ENCODE data around the gene PARP15.
A peak's percentile ranks its signal among the peaks of the same experiment; 100 is the strongest.
"Not testable (repeated sequence)": the region's sequence is repeated elsewhere in the genome, so short reads cannot be mapped to it uniquely, and the experiment has no call there.

Gene PARP15

GRCh38 chr3:122577409-122578031 is at the start of gene PARP15:
TSS of gene PARP15 (plus strand) at chr3:122577650. CDS start at chr3:122577668, 18 bp downstream.
- DNase-seq: peak in 1 of 2 donors; percentile 6

GRCh38 chr3:122530164-122530563 is 47.3 kb upstream of the PARP15 start:
- no peak for DNase-seq

- DNase-seq: no peak
These were observed 44.0 kb upstream of the PARP15 start for GRCh38 chr3:122533480-122533879.

- DNase-seq: no peak
These were observed 43.5 kb upstream of the PARP15 start for GRCh38 chr3:122533931-122534334.

- DNase-seq: no peak
These were observed 41.4 kb upstream of the PARP15 start for GRCh38 chr3:122535964-122536631.

GRCh38 chr3:122536632-122537001 is 40.8 kb upstream of the PARP15 start:
- no peak for DNase-seq

GRCh38 chr3:122538956-122539490 is 38.4 kb upstream of the PARP15 start:
- DNase-seq: no peak

- no peak for DNase-seq
These were observed 31.3 kb upstream of the PARP15 start for GRCh38 chr3:122546151-122546550.

GRCh38 chr3:122548076-122548475 is 29.4 kb upstream of the PARP15 start:
- DNase-seq: no peak

GRCh38 chr3:122548619-122549018 is 28.8 kb upstream of the PARP15 start:
- DNase-seq: no peak

- DNase-seq: no peak
These were observed 24.3 kb upstream of the PARP15 start for GRCh38 chr3:122553171-122553570.

GRCh38 chr3:122555275-122556071 is 22.0 kb upstream of the PARP15 start:
- no peak for DNase-seq

GRCh38 chr3:122557356-122557755 is 20.1 kb upstream of the PARP15 start:
- no peak for DNase-seq

- no peak for DNase-seq
These were observed 18.8 kb upstream of the PARP15 start for GRCh38 chr3:122558605-122559004.

- no peak for DNase-seq
These were observed 17.5 kb upstream of the PARP15 start for GRCh38 chr3:122559906-122560305.

- DNase-seq: peak in 1 of 2 donors; percentile 28
These were observed 16.8 kb upstream of the PARP15 start for GRCh38 chr3:122560680-122561079.

- no peak for DNase-seq
These were observed 14.3 kb upstream of the PARP15 start for GRCh38 chr3:122562923-122563716.

GRCh38 chr3:122563717-122564025 is 13.8 kb upstream of the PARP15 start:
- no peak for DNase-seq

GRCh38 chr3:122564155-122564912 is 13.1 kb upstream of the PARP15 start, which contains the start of the genes DTX3L and PARP9:
TSS of gene DTX3L (plus strand) at chr3:122564338. CDS start at chr3:122564427, 89 bp downstream.
TSS of gene PARP9 (minus strand) at chr3:122564300. CDS start at chr3:122559620, 4,680 bp downstream.
- DNase-seq: peak; percentile 76 to 85

GRCh38 chr3:122568131-122568530 is 9.3 kb upstream of the PARP15 start:
- DNase-seq: not testable (repeated sequence)

- no peak for DNase-seq
These were observed 8.7 kb upstream of the PARP15 start for GRCh38 chr3:122568755-122569154.

GRCh38 chr3:122572940-122573412 is 4.5 kb upstream of the PARP15 start:
- DNase-seq: peak; percentile 2 to 76
